HEK293T (cell line): ENCODE results near the gene NEK8.

ENCODE experiments used
- ARNT ChIP-seq: fragments of 450-650 bp; IDR thresholded peaks from 2 replicates; pipeline ENCODE4 v1.6.1; 2017; ENCODE audit warnings: mild to moderate bottlenecking
- BHLHE40 ChIP-seq: fragments of 450-650 bp; IDR thresholded peaks from 2 replicates; pipeline ENCODE4 v1.6.1; 2016; ENCODE audit warnings: mild to moderate bottlenecking, moderate library complexity, borderline replicate concordance
- ELF4 ChIP-seq: fragments of 450-650 bp; IDR thresholded peaks from 2 replicates; pipeline ENCODE4 v1.6.1; 2017; ENCODE audit warnings: antibody characterized with exemption
- FOXM1 ChIP-seq: fragments of 450-650 bp; IDR thresholded peaks from 2 replicates; pipeline ENCODE4 v1.6.1; 2017; ENCODE audit warnings: mild to moderate bottlenecking, borderline replicate concordance
- HDGF ChIP-seq: fragments of 450-650 bp; IDR thresholded peaks from 2 replicates; pipeline ENCODE4 v1.6.1; 2017; ENCODE audit warnings: antibody characterized with exemption, borderline replicate concordance
- NFRKB ChIP-seq: fragments of 450-650 bp; IDR thresholded peaks from 2 replicates; pipeline ENCODE4 v1.6.1; 2016; ENCODE audit warnings: mild to moderate bottlenecking, moderate library complexity
- SUZ12 ChIP-seq: fragments of 450-650 bp; IDR thresholded peaks from 2 replicates; pipeline ENCODE4 v1.6.1; 2016; ENCODE audit warnings: mild to moderate bottlenecking
- TARDBP ChIP-seq: fragments of 450-650 bp; IDR thresholded peaks from 2 replicates; pipeline ENCODE4 v1.6.1; 2016
- ZNF384 ChIP-seq: fragments of 450-650 bp; IDR thresholded peaks from 2 replicates; pipeline ENCODE4 v1.6.1; 2016
- TF ChIP-seq, protein P1 (sequence below): fragments of 450-650 bp; IDR thresholded peaks from 2 replicates; pipeline ENCODE4 v1.6.1; 2016

DNA sequence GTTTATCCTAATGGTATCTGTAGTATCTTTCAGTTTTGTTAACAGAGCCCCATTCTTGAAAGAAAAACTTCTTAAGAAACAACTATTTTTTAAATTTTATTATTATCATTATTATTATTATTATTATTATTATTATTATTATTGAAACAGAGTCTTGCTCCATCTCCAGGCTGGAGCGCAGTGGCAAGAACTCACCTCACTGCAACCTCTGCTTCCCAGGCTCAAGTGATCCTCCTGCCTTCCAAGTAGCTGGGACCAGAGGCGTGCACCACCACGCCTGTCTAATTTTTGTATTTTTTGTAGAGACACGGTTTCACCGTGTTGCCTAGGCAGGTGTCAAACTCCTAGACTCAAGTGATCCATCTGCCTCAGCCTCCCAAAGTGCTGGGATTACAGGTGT is 43.2 kb upstream of the NEK8 start:
- no peak for TF ChIP-seq FOXM1
- TF ChIP-seq, protein P1, sequence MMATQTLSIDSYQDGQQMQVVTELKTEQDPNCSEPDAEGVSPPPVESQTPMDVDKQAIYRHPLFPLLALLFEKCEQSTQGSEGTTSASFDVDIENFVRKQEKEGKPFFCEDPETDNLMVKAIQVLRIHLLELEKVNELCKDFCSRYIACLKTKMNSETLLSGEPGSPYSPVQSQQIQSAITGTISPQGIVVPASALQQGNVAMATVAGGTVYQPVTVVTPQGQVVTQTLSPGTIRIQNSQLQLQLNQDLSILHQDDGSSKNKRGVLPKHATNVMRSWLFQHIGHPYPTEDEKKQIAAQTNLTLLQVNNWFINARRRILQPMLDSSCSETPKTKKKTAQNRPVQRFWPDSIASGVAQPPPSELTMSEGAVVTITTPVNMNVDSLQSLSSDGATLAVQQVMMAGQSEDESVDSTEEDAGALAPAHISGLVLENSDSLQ, result no peak
- no peak for TF ChIP-seq HDGF
- no peak for TF ChIP-seq SUZ12
- TF ChIP-seq ZNF384, result no peak
- TF ChIP-seq TARDBP, result no peak
- no peak for TF ChIP-seq NFRKB
- no peak for TF ChIP-seq ELF4
- TF ChIP-seq BHLHE40, result no peak
- no peak for TF ChIP-seq ARNT
